ENCODE data around the gene KCNIP3. TPM values are rescaled to one million over a fixed set of nuclear protein-coding genes. Genes with fewer than 3 reads are reported as not detected.
"Not testable (repeated sequence)": the region's sequence is repeated elsewhere in the genome, so short reads cannot be mapped to it uniquely, and the experiment has no call there.

The KCNIP3 gene
- total RNA-seq, 2 experiments from 2014 or later, result 0.52 TPM; not detected in 1

DNA sequence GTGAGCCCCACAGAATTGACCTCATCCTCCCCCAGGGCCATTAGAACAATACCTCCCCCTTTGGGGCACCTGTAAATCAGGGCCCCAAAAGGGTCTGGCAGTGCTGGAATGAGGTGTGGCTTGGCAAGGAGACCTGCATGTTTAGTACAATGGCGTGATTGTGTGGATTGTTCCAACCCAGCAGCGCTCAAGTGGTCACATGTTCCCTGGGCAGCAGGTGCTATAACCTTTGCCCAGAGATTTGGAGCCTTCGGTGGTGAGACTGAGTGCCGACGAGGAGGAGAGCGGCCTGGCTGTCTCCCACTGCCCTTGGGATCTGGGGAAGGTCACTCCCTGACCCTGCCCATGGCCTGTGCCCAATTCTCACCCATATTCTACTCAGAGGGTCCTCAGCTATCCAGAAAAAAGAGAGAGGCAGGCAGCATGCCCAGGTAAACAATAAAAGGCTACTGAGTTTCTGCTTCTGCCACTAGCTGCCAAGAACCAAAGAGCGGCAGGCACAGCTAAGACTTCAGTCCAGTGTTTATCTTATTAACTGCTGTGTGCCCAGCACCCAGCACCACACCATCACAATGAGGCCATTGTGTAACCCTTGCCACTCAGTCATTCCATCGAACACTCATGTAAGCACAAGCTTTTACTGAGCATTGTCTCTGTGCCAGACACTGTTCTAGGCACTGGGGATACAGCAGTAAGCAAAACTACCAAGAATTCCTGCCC, 132.8 kb downstream of the KCNIP3 start:
- H3K27me3 Mint-ChIP-seq; POLR2A ChIA-PET; CTCF ChIA-PET; intact Hi-C loops (cut with DNase I, micrococcal nuclease); H3K4me1 Mint-ChIP-seq (ENCODE audit: low read depth); H3K27ac ChIP-seq (ENCODE audit: low read depth in 1 of 2, low read length in 2 of 2); H3K9me3 ChIP-seq (ENCODE audit: control insufficient read depth in 1 of 2, insufficient read depth in 1 of 2, low read length in 2 of 2); ATAC-seq (ENCODE audit: poor library complexity); H3K4me3 ChIP-seq (ENCODE audit: low read length); H3K36me3 ChIP-seq (ENCODE audit: insufficient read depth, low read length); H3K4me3 Mint-ChIP-seq; H3K27ac Mint-ChIP-seq; H3K9me3 Mint-ChIP-seq; H3K4me1 ChIP-seq (ENCODE audit: insufficient read depth, low read length); H3K27me3 ChIP-seq (ENCODE audit: control insufficient read depth in 1 of 2, insufficient read depth in 2 of 2, low read length in 2 of 2); DNase-seq; H3K36me3 Mint-ChIP-seq (ENCODE audit: low read depth): not testable (repeated sequence)

DNA sequence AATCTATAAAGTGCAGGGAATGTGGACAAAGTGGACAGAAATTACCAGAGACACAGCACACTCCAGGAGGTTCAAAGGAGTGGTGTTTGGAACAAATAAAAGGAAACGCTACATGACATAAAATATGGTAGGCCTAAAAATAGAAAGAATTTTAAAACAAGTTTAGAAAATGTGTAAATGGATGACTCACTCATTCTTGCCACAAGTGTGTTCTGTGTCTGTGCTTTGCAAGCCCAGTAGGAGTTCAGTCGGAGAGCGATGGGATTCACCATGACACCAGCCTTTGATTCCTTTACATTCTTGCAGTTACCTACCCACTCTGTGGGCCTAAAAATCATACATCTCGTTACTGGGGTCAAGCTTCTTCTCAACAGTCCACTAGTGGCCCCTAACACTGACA, 136.2 kb downstream of the KCNIP3 start:
- DNase-seq; H3K27ac ChIP-seq (ENCODE audit: low read depth in 1 of 2, low read length in 2 of 2); H3K27me3 ChIP-seq (ENCODE audit: control insufficient read depth in 1 of 2, insufficient read depth in 2 of 2, low read length in 2 of 2); H3K9me3 ChIP-seq (ENCODE audit: control insufficient read depth in 1 of 2, insufficient read depth in 1 of 2, low read length in 2 of 2); ATAC-seq (ENCODE audit: poor library complexity); CTCF ChIA-PET; H3K4me3 ChIP-seq (ENCODE audit: low read length); H3K27me3 Mint-ChIP-seq; H3K27ac Mint-ChIP-seq; intact Hi-C loops (cut with DNase I, micrococcal nuclease); H3K4me1 Mint-ChIP-seq (ENCODE audit: low read depth); H3K9me3 Mint-ChIP-seq; H3K36me3 ChIP-seq (ENCODE audit: insufficient read depth, low read length); H3K4me1 ChIP-seq (ENCODE audit: insufficient read depth, low read length); POLR2A ChIA-PET; H3K36me3 Mint-ChIP-seq (ENCODE audit: low read depth); H3K4me3 Mint-ChIP-seq: not testable (repeated sequence)

DNA sequence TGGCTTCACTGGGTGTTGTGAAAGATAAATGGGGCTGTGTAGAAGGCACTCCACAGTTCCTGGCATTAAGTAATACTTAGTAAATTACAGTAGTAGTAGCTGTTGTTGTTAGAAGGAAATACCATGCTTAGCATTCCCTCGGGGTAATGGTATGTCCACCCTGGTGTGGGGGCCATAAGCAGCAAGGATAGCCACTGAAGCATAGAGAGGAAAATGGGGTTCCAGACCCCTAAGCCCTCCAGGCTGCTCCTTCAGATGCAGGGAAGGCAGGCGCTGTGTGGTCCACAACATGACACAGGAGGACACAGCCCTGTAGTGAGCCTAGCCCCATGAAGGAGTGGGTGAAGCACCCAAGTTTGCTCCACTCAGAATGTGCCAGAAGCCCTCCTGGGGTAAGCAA, 136.8 kb downstream of the KCNIP3 start:
- POLR2A ChIA-PET; H3K4me3 ChIP-seq (ENCODE audit: low read length); H3K4me1 ChIP-seq (ENCODE audit: insufficient read depth, low read length); intact Hi-C loops (cut with DNase I, micrococcal nuclease); H3K27ac Mint-ChIP-seq; DNase-seq; H3K4me3 Mint-ChIP-seq; H3K36me3 Mint-ChIP-seq (ENCODE audit: low read depth); H3K4me1 Mint-ChIP-seq (ENCODE audit: low read depth); H3K27me3 Mint-ChIP-seq; H3K27ac ChIP-seq (ENCODE audit: low read depth in 1 of 2, low read length in 2 of 2); ATAC-seq (ENCODE audit: poor library complexity); H3K27me3 ChIP-seq (ENCODE audit: control insufficient read depth in 1 of 2, insufficient read depth in 2 of 2, low read length in 2 of 2); H3K9me3 Mint-ChIP-seq; CTCF ChIA-PET; H3K9me3 ChIP-seq (ENCODE audit: control insufficient read depth in 1 of 2, insufficient read depth in 1 of 2, low read length in 2 of 2); H3K36me3 ChIP-seq (ENCODE audit: insufficient read depth, low read length): not testable (repeated sequence)

DNA sequence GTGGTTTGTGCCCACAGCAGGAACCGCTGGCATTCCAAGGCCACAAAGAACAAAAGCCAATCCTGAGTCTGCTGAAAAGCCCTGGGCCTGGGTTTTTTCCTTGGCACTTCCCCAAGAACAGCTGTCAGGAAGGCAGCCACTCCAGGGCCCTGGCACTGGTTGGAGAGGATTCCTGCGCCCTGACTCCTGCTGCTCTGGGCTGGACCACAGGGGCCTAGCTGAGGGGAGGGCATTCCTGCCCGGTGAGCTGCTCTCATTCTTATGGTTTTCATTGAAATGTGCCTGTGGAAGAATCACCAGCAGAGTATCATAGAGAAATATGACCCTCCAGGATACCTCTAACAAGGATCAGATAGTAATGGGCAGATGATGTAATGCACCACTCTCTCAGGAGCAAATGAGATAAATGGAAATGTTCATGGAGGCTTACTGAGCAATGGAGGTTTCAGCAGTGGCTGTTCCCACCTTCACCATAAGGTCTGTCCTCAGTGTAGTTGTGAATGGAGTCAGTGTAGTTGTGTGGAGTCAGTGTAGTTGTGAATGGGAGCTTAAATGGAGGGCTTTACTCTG, 137.4 kb downstream of the KCNIP3 start:
- H3K27me3 ChIP-seq (ENCODE audit: control insufficient read depth in 1 of 2, insufficient read depth in 2 of 2, low read length in 2 of 2); H3K4me3 Mint-ChIP-seq; H3K4me1 ChIP-seq (ENCODE audit: insufficient read depth, low read length); H3K9me3 Mint-ChIP-seq; ATAC-seq (ENCODE audit: poor library complexity); DNase-seq; H3K4me3 ChIP-seq (ENCODE audit: low read length); H3K36me3 ChIP-seq (ENCODE audit: insufficient read depth, low read length); H3K36me3 Mint-ChIP-seq (ENCODE audit: low read depth); POLR2A ChIA-PET; H3K27ac Mint-ChIP-seq; H3K27me3 Mint-ChIP-seq; CTCF ChIA-PET; intact Hi-C loops (cut with DNase I, micrococcal nuclease); H3K4me1 Mint-ChIP-seq (ENCODE audit: low read depth); H3K27ac ChIP-seq (ENCODE audit: low read depth in 1 of 2, low read length in 2 of 2); H3K9me3 ChIP-seq (ENCODE audit: control insufficient read depth in 1 of 2, insufficient read depth in 1 of 2, low read length in 2 of 2): not testable (repeated sequence)

DNA sequence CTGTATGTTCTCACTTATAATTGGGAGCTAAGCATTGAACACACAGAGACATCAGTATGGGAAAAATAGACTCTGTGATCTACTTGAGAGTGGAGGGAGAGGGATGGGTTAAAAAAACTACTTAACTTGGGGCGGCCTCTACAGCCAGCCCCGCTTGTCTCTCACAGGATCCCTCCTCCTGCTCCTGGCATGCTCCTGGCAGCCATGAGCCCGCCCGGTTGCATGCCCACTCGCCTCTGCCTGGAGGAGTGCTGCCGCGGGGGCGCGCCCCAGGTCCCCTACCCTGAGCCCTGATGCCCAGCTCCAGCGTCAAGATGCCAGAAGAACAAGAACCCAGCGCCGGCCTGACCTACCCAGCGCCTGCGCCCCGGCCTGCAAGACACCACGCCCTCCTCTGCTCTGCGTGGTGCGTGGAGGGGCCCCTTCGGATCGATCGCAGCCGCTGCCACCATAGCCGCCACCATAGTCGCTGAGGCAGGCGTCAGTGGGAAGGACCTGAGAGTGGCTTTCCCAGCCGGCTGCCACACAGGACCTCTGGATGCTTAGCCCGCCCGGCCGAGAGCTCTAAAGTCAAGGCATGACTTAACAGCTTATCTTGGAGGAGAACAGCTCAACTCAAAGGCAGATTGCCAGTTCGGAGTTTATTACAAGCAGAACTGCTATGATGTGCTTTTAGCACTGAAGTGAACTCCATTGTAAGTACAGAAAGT, 138.2 kb downstream of the KCNIP3 start:
- not testable (repeated sequence) for H3K27ac Mint-ChIP-seq

More for the DNA sequence above, 138.2 kb downstream of the KCNIP3 start:
- H3K36me3 ChIP-seq (ENCODE audit: insufficient read depth, low read length); POLR2A ChIA-PET; H3K27ac ChIP-seq (ENCODE audit: low read depth in 1 of 2, low read length in 2 of 2); H3K4me3 ChIP-seq (ENCODE audit: low read length); H3K36me3 Mint-ChIP-seq (ENCODE audit: low read depth); H3K4me1 Mint-ChIP-seq (ENCODE audit: low read depth); H3K27me3 Mint-ChIP-seq; H3K9me3 Mint-ChIP-seq; DNase-seq; H3K27me3 ChIP-seq (ENCODE audit: control insufficient read depth in 1 of 2, insufficient read depth in 2 of 2, low read length in 2 of 2); H3K9me3 ChIP-seq (ENCODE audit: control insufficient read depth in 1 of 2, insufficient read depth in 1 of 2, low read length in 2 of 2); H3K4me1 ChIP-seq (ENCODE audit: insufficient read depth, low read length); H3K4me3 Mint-ChIP-seq; ATAC-seq (ENCODE audit: poor library complexity); CTCF ChIA-PET; intact Hi-C loops (cut with DNase I, micrococcal nuclease): not testable (repeated sequence)

Other genes with a start within 250 kb of the KCNIP3 start
- gene MRPS5, start 175.5 kb upstream of the KCNIP3 start, total RNA-seq, result 10 to 100 TPM; 15.3 to 16.3 TPM
- gene ZNF514, start 137.5 kb upstream of the KCNIP3 start, total RNA-seq, result 1 to 10 TPM; 4.7 to 6.3 TPM
- under 1 TPM in 1 of 2 experiments, not detected in 1; 0.53 TPM for gene ZNF2, start 131.5 kb upstream of the KCNIP3 start, total RNA-seq
- gene ZNF892, start 89.8 kb upstream of the KCNIP3 start, total RNA-seq, result 1 to 10 TPM in 1 of 2 experiments, under 1 TPM in 1; 0.82 to 1.1 TPM
- under 1 TPM; 0.60 to 0.73 TPM for gene PROM2, start 22.9 kb upstream of the KCNIP3 start, total RNA-seq
- 10 to 100 TPM; 26.5 to 27.5 TPM for gene FAHD2A, start 105.4 kb downstream of the KCNIP3 start, total RNA-seq
- gene TRIM43B, start 187.4 kb downstream of the KCNIP3 start, total RNA-seq, result not detected

Measured in CD4-positive, alpha-beta T cell (primary cell).